Spleen (tissue), 7 donors: ENCODE data around the gene INSR.

Experiments
- POLR2AphosphoS5 ChIP-seq, 3 donors: sonication (generic); formaldehyde crosslinking; IDR thresholded peaks; one replicate each; pipeline ENCODE4 v1.5.1; 2017; ENCODE audit warnings: antibody characterized with exemption in 3 of 3
- TF ChIP-seq, protein P1 (sequence below), 11 experiments: fragments of 200-600 bp in 7 of 11; fragments of 450-650 bp in 4 of 11; sonication (generic) in 4 of 11; IDR thresholded peaks in 8 of 11; conservative IDR thresholded peaks in 3 of 11; 1 replicate in 7 of 11; 2 replicates in 4 of 11; pipeline versions ENCODE4 v1.4.0 to v1.8.0; 2016 to 2021; ENCODE audit warnings: antibody characterized with exemption in 11 of 11, inconsistent platforms in 4 of 11, mild to moderate bottlenecking in 1 of 11
- donor health status: DM: no; HTN: no; CAD: no; lungs with moderate emphysema.
- donor health status: DM: no; HTN: no; CAD: no.
- donor health status: DM: no; HTN: no; CAD: no.

- TF ChIP-seq, protein P1, sequence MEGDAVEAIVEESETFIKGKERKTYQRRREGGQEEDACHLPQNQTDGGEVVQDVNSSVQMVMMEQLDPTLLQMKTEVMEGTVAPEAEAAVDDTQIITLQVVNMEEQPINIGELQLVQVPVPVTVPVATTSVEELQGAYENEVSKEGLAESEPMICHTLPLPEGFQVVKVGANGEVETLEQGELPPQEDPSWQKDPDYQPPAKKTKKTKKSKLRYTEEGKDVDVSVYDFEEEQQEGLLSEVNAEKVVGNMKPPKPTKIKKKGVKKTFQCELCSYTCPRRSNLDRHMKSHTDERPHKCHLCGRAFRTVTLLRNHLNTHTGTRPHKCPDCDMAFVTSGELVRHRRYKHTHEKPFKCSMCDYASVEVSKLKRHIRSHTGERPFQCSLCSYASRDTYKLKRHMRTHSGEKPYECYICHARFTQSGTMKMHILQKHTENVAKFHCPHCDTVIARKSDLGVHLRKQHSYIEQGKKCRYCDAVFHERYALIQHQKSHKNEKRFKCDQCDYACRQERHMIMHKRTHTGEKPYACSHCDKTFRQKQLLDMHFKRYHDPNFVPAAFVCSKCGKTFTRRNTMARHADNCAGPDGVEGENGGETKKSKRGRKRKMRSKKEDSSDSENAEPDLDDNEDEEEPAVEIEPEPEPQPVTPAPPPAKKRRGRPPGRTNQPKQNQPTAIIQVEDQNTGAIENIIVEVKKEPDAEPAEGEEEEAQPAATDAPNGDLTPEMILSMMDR (IDR thresholded peaks at IDR 0.05 in 8 of 11, conservative IDR thresholded peaks at IDR 0.05 in 3 of 11), result no peak
- TF ChIP-seq POLR2AphosphoS5 (IDR thresholded peaks at IDR 0.05), result no peak
Measured at GRCh38 chr19:7179917-7180306, 114.3 kb downstream of the INSR start.
